ENCODE data around the gene GNL1.

Gene GNL1

DNA sequence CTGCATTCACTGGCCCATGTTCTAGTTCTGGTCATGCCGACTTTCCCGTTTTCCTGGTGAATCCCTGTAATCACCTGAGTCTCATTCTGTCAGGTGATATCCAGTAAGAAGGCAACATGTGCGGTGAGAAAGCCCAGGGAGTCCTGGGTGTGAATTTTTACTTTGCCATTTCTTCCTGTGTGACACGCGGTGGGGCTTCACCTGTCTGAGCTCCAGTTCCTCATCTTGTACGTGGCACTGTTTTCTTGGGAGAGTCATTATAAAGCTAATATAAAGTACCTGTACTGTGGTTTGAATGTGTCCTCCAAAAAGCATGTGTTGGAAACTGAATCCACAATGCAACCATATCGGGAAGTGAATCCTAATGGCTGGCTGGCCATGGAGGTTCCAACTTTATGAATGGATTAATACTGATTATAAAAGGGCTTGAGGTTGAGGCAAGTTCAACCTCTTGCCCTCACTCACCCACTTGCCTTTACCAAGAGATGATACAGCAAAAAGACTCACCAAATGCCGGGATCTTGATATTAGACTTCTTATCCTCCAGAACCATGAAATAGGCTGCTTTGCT, 61.9 kb downstream of the GNL1 start:
- no peak for DNase-seq

- DNase-seq: no peak
Measured at GRCh38 chr6:30493643-30494250, 62.5 kb downstream of the GNL1 start.

DNA sequence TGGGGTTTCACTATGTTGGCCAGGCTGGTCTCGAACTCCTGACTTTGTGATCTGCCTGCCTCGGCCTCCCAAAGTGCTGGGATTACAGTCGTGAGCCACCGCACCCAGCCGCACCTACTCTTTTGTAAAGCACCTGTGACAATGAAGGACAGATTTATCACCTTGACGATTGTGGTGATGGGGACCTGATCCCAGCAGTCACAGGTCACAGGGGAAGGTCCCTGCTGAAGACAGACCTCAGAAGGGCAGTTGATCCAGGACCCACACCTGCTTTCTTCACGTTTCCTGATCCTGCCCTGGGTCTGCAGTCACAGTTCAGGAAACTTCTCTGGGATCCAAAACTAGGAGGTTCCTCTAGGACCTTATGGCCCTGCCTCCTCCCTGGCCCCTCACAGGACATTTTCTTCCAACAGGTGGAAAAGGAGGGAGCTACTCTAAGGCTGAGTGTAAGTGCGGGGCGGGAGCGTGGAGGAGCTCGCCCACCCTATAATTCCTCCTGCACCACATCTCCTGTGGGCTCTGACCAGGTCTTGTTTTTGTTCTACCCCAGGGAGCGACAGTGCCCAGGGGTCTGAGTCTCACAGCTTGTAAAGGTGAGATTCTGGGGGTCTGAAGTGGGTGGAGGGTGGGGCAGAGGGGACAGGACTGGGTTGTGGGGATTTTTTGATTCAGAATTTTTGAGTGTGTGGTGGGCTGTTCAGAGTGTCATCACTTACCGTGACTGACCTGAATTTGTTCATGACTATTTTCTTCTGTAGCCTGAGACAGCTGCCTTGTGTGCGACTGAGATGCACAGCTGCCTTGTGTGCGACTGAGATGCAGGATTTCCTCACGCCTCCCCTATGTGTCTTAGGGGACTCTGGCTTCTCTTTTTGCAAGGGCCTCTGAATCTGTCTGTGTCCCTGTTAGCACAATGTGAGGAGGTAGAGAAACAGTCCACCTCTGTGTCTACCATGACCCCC, 64.0 kb downstream of the GNL1 start:
- DNase-seq: no peak

Measured in NCI-H524 treated with DMSO at 0.1 percent for 48 hours (cell line).